BE2C (cell line): ENCODE measurements around the gene DMAP1.

Source experiments
- DNase-seq: peaks from one replicate; pipeline ENCODE4 v3.0.0-alpha.2; 2020
- H3K27me3 ChIP-seq: fragments of 250-450 bp; sonication (Bioruptor Pico); 2 replicates; pipeline ENCODE4 v1.5.1; 2020; ENCODE audit warnings: mild to moderate bottlenecking
- H3K36me3 ChIP-seq: fragments of 250-450 bp; sonication (Bioruptor Pico); 2 replicates; pipeline ENCODE4 v1.5.1; 2020; ENCODE audit warnings: mild to moderate bottlenecking
- H3K4me1 ChIP-seq: fragments of 250-450 bp; sonication (Bioruptor Pico); 2 replicates; pipeline ENCODE4 v1.5.1; 2020
- H3K4me3 ChIP-seq: 2 replicates; pipeline ENCODE4 v1.5.1; 2011; ENCODE audit warnings: low read depth, low read length
- H3K9me3 ChIP-seq: fragments of 250-450 bp; sonication (Bioruptor Pico); 2 replicates; pipeline ENCODE4 v1.5.1; 2020
- CTCF ChIP-seq: IDR thresholded peaks from 2 replicates; pipeline ENCODE4 v1.5.1; 2012; ENCODE audit warnings: mild to moderate bottlenecking, low read depth, low read length

DMAP1 gene

GRCh38 chr1:44262816-44263567 lies 49.7 kb downstream of the DMAP1 start:
- no peak for DNase-seq
- Histone ChIP-seq H3K36me3 (no peaks in the 10 kb centered on the region), H3K4me1 (no peaks in the 10 kb centered on the region), H3K4me3 (no peak overlapping the region), H3K9me3 (no peaks in the 10 kb centered on the region), H3K27me3 (no peaks in the 10 kb centered on the region)
- TF ChIP-seq CTCF = no peak

- TF ChIP-seq CTCF = no peak
- H3K4me3 ChIP-seq = no peak overlapping the region
- H3K9me3 ChIP-seq = no peaks in the 10 kb centered on the region
- no peaks in the 10 kb centered on the region for H3K36me3 ChIP-seq
- H3K4me1 ChIP-seq = no peaks in the 10 kb centered on the region
- DNase-seq = no peak
- H3K27me3 ChIP-seq = no peaks in the 10 kb centered on the region
These were observed 50.5 kb downstream of the DMAP1 start for GRCh38 chr1:44263568-44264450.

GRCh38 chr1:44264451-44264771 lies 51.1 kb downstream of the DMAP1 start:
- TF ChIP-seq CTCF = no peak
- Histone ChIP-seq H3K27me3 (no peaks in the 10 kb centered on the region), H3K4me3 (no peak overlapping the region), H3K9me3 (no peaks in the 10 kb centered on the region), H3K4me1 (no peaks in the 10 kb centered on the region), H3K36me3 (no peaks in the 10 kb centered on the region)
- DNase-seq = no peak

- no peak for TF ChIP-seq CTCF
- H3K36me3 ChIP-seq = no peaks in the 10 kb centered on the region
These were observed 52.5 kb downstream of the DMAP1 start for GRCh38 chr1:44265656-44266358.

GRCh38 chr1:44266400-44267344 lies 53.4 kb downstream of the DMAP1 start:
- H3K9me3 ChIP-seq = no peaks in the 10 kb centered on the region
- DNase-seq = no peak
- no peaks in the 10 kb centered on the region for H3K36me3 ChIP-seq
- no peaks in the 10 kb centered on the region for H3K4me1 ChIP-seq
- TF ChIP-seq CTCF = no peak
- no peaks in the 10 kb centered on the region for H3K27me3 ChIP-seq
- no peak overlapping the region for H3K4me3 ChIP-seq

More at GRCh38 chr1:44265656-44266358, 52.5 kb downstream of the DMAP1 start:
- no peak overlapping the region for H3K4me3 ChIP-seq
- H3K4me1 ChIP-seq = no peaks in the 10 kb centered on the region
- no peak for DNase-seq
- H3K27me3 ChIP-seq = no peaks in the 10 kb centered on the region
- H3K9me3 ChIP-seq = no peaks in the 10 kb centered on the region
